Osteoblast (primary cell): ENCODE results near the gene PSTPIP1. TPM values are rescaled to one million over a fixed set of nuclear protein-coding genes. Genes with fewer than 3 reads are reported as not detected.

Source experiments
- DNase-seq: peaks from one replicate; pipeline ENCODE4 v3.0.0; 2011; ENCODE audit warnings: low spot score, mixed read lengths; ENCODE audit not compliant: insufficient read length; ENCODE audit errors: missing footprints
- H2AFZ ChIP-seq: 2 replicates; pipeline ENCODE4 v1.6.0; 2011; ENCODE audit warnings: mild to moderate bottlenecking, low read length
- H3K27ac ChIP-seq: 2 replicates; pipeline ENCODE4 v1.5.1; 2011; ENCODE audit warnings: mild to moderate bottlenecking, low read depth, low read length, moderate library complexity
- H3K27me3 ChIP-seq: 2 replicates; pipeline ENCODE4 v1.6.0; 2012; ENCODE audit warnings: mild to moderate bottlenecking, control low read depth, inconsistent platforms, low read length, moderate library complexity; ENCODE audit not compliant: insufficient read depth
- H3K36me3 ChIP-seq: 2 replicates; pipeline ENCODE4 v1.5.1; 2011; ENCODE audit warnings: mild to moderate bottlenecking, low read length, control low read depth, moderate library complexity; ENCODE audit not compliant: insufficient read depth
- H3K4me1 ChIP-seq: 2 replicates; pipeline ENCODE4 v1.5.1; 2011; ENCODE audit warnings: mild to moderate bottlenecking, low read length, control low read depth, moderate library complexity; ENCODE audit not compliant: insufficient read depth
- H3K4me2 ChIP-seq: 2 replicates; pipeline ENCODE4 v1.6.0; 2011; ENCODE audit warnings: mild to moderate bottlenecking, low read length; ENCODE audit not compliant: insufficient read depth
- H3K4me3 ChIP-seq: fragments of 200-600 bp; sonication (generic); 3 replicates; pipeline ENCODE4 v1.5.1; 2012; ENCODE audit warnings: mild to moderate bottlenecking, low read length, inconsistent platforms; ENCODE audit not compliant: insufficient read depth
- H3K79me2 ChIP-seq: 2 replicates; pipeline ENCODE4 v1.6.0; 2012; ENCODE audit warnings: mild to moderate bottlenecking, low read length, control low read depth, inconsistent platforms; ENCODE audit not compliant: insufficient read depth
- H3K9me3 ChIP-seq: 2 replicates; pipeline ENCODE4 v1.5.1; 2011; ENCODE audit warnings: low read depth, low read length, control low read depth
- H4K20me1 ChIP-seq: 2 replicates; pipeline ENCODE4 v1.6.0; 2012; ENCODE audit warnings: mild to moderate bottlenecking, low read length, control low read depth; ENCODE audit not compliant: insufficient read depth
- CTCF ChIP-seq: IDR thresholded peaks from 2 replicates; pipeline ENCODE4 v1.5.1; 2011; ENCODE audit warnings: mild to moderate bottlenecking, low read depth, low read length, moderate library complexity; ENCODE audit errors: extremely low read depth
- total RNA-seq: library from RNA; depleted of rRNA; stranded (reverse); fragments of >200 nt; gene quantifications from 2 replicates; pipeline ENCODE4 v1.2.3, GENCODE V29; 2012

PSTPIP1 gene
- total RNA-seq, 1 donor, result not detected

GRCh38 chr15:76988867-76989780 is 5.8 kb upstream of the PSTPIP1 start:
- Histone ChIP-seq H2AFZ (no peak overlapping the region), H3K9me3 (no peaks in the 10 kb centered on the region), H3K79me2 (no peaks in the 10 kb centered on the region), H3K27me3 (no peaks in the 10 kb centered on the region), H3K36me3 (no peaks in the 10 kb centered on the region), H4K20me1 (no peaks in the 10 kb centered on the region), H3K4me2 (no peak overlapping the region), H3K4me3 (no peak overlapping the region), H3K4me1 (no peaks in the 10 kb centered on the region), H3K27ac (no peak overlapping the region)
- no peak for TF ChIP-seq CTCF
- no peak for DNase-seq

GRCh38 chr15:76991048-76991447 is 3.9 kb upstream of the PSTPIP1 start:
- Histone ChIP-seq H3K9me3 (no peaks in the 10 kb centered on the region), H4K20me1 (no peaks in the 10 kb centered on the region), H3K27me3 (no peaks in the 10 kb centered on the region), H3K36me3 (no peaks in the 10 kb centered on the region), H3K4me1 (peaks cover under 1% of the 10 kb centered on the region), H3K4me3 (no peak overlapping the region), H3K27ac (no peak overlapping the region), H2AFZ (no peak overlapping the region), H3K79me2 (no peaks in the 10 kb centered on the region), H3K4me2 (no peak overlapping the region)
- DNase-seq, result no peak
- no peak for TF ChIP-seq CTCF

GRCh38 chr15:76991741-76992645 is 2.9 kb upstream of the PSTPIP1 start:
- Histone ChIP-seq H2AFZ (no peak overlapping the region), H3K9me3 (no peaks in the 10 kb centered on the region), H3K4me2 (no peak overlapping the region), H4K20me1 (no peaks in the 10 kb centered on the region), H3K27ac (no peak overlapping the region), H3K79me2 (no peaks in the 10 kb centered on the region), H3K4me3 (no peak overlapping the region), H3K4me1 (peaks cover 9% of the 10 kb centered on the region), H3K27me3 (no peaks in the 10 kb centered on the region), H3K36me3 (no peaks in the 10 kb centered on the region)
- no peak for DNase-seq
- TF ChIP-seq CTCF, result no peak
